Measurements from ENCODE around the gene KRT72.

KRT72 gene

DNA sequence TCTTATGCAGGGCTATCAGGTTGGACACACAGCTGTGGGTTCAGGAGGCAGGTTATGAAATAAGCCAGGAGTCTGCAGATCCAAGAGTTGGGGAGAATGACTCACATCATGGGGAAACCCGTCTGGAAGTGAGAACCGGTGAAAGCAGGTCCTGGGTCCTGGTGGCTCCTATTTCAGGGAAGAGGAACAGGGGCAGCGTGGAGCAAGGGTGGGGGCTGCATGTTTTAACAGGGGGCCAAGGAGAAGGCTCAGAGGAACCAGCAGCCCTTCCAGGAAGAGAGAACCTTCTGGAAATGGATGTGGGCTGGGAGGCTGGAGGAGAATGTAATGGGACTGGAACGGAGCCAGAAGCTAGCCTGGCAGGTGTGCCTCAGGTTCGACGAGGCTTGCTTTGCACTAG, 19.8 kb downstream of the KRT72 start:
- Mint-ChIP-seq H3K9me3 (no peaks in the 10 kb centered on the region), H3K27me3 (peaks cover 38% of the 10 kb centered on the region), H3K27ac (no peak overlapping the region), H3K4me1 (no peaks in the 10 kb centered on the region), H3K4me3 (no peak overlapping the region), H3K36me3 (no peaks in the 10 kb centered on the region)
- ATAC-seq: no peak

DNA sequence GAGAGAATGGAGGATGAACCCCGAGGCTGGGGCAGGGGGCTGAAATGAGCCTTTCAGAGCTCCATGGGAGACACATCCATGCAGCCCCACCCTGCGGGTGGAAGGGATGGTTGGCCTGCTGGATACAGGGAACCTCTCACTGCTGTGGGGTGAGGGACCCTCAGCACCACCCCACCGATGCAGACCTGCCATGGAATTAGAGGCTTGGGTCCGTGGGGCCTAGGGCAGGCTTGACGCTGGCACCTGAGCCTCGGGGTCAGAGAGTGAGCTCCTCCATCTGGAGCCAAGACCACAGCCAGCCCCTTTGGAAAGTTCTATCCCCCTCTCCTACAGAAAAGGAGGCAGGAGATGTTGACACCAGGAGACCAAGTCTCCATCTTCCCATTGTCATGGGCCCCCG, 20.2 kb downstream of the KRT72 start:
- H3K9me3 Mint-ChIP-seq: no peaks in the 10 kb centered on the region
- H3K36me3 Mint-ChIP-seq: no peaks in the 10 kb centered on the region
- H3K27me3 Mint-ChIP-seq: peaks cover 42% of the 10 kb centered on the region
- no peak overlapping the region for H3K27ac Mint-ChIP-seq
- no peaks in the 10 kb centered on the region for H3K4me1 Mint-ChIP-seq
- ATAC-seq: no peak
- H3K4me3 Mint-ChIP-seq: no peak overlapping the region

DNA sequence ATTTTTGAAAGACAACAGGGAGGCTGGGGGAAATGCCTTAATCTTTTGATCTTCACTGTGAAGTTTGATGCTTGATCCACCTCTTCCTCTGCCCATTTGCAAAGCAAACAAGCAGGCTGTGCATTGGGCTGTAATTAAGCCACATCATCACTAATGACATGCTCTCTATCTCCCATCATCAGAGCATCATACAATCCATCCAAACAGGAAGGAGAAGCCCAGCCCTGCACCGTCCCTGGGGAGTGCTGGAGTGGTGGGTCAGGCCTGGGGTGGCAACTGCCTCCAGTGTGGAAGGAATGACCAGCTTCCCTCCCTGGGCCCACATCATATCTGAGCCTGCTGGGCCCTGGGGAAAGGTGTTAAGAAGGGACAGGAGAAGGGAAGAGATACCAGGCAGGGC, 20.8 kb downstream of the KRT72 start:
- Mint-ChIP-seq H3K4me3 (no peak overlapping the region), H3K27me3 (peaks cover 44% of the 10 kb centered on the region), H3K9me3 (no peaks in the 10 kb centered on the region), H3K4me1 (no peaks in the 10 kb centered on the region), H3K27ac (no peak overlapping the region), H3K36me3 (no peaks in the 10 kb centered on the region)
- ATAC-seq: no peak

- ATAC-seq: no peak
Measured at GRCh38 chr12:52579468-52580465, 21.5 kb downstream of the KRT72 start.

DNA sequence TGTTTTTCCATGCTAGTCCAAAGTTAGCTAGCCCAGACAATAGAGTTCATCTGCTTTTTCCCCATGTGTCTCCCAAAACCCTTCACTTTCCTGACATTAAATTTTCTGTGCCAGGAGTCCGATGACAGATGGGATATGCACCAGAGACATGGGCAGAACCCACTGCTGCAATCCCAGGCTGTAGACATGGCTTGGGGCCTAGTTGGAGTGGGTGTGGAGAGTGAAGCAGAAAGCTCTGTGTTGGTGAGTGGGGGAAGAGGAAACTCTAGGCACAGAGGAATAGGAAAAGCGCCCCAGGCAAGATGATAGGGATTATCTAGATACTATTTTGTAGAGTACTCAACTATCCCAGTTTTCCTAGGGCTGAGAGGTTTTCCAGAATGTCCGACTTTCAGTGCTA, 22.8 kb downstream of the KRT72 start:
- Mint-ChIP-seq H3K36me3 (no peaks in the 10 kb centered on the region), H3K4me3 (no peak overlapping the region), H3K4me1 (no peaks in the 10 kb centered on the region), H3K9me3 (no peaks in the 10 kb centered on the region), H3K27ac (no peak overlapping the region), H3K27me3 (peaks cover 46% of the 10 kb centered on the region)
- ATAC-seq: no peak

More at GRCh38 chr12:52579468-52580465, 21.5 kb downstream of the KRT72 start:
- H3K9me3 Mint-ChIP-seq: no peaks in the 10 kb centered on the region
- no peaks in the 10 kb centered on the region for H3K4me1 Mint-ChIP-seq
- H3K27ac Mint-ChIP-seq: no peak overlapping the region
- H3K36me3 Mint-ChIP-seq: no peaks in the 10 kb centered on the region
- H3K27me3 Mint-ChIP-seq: peaks cover 44% of the 10 kb centered on the region
- no peak overlapping the region for H3K4me3 Mint-ChIP-seq

DNA sequence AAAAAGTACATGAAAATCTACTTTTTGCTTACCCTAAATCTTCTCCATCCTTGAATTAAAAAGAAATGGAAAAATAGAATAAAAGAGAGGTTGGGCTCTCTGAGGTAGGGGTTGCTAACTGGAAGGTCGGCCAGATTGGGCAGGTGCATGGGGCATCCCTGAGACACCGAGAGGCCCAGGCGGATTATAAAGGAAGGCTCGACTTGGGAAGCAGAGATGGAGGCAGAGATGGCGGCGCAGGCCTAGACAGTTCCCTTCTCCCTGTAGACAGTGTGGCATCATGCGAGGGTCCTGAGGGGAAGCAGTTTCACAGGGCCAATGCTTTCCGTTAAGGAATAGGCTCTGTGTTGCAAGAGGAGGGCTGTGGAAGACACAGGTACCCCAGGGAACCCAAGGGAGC, 23.9 kb downstream of the KRT72 start:
- ATAC-seq: no peak

GRCh38 chr12:52575948-52576347, 25.3 kb downstream of the KRT72 start:
- Mint-ChIP-seq H3K36me3 (no peaks in the 10 kb centered on the region), H3K27me3 (peaks cover 36% of the 10 kb centered on the region), H3K4me1 (no peaks in the 10 kb centered on the region), H3K4me3 (no peak overlapping the region), H3K27ac (no peak overlapping the region), H3K9me3 (no peaks in the 10 kb centered on the region)
- no peak for ATAC-seq

More for the DNA sequence above, 23.9 kb downstream of the KRT72 start:
- H3K9me3 Mint-ChIP-seq: no peaks in the 10 kb centered on the region
- H3K27me3 Mint-ChIP-seq: peaks cover 50% of the 10 kb centered on the region
- no peak overlapping the region for H3K27ac Mint-ChIP-seq
- H3K4me3 Mint-ChIP-seq: no peak overlapping the region
- H3K36me3 Mint-ChIP-seq: no peaks in the 10 kb centered on the region
- no peaks in the 10 kb centered on the region for H3K4me1 Mint-ChIP-seq

DNA sequence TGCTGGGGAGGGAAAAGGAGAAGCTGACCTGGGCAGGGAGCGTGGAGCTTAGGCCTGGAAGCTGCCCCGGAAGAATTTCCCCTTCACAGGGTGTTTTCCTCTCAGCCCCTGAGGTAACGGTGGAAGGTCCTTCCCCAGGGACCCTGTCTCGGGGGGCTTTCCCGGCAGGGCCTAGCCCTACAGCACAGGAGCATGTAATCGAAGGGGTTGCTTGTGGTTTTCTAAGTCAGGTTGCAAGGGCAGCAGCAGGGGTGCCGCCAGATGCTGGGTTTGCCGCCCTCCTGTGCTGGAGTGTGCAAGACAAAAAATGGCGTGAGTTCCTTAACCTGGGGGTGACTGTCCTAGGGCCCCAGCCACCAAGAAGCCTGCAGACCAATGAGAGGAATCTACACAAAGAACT, 26.0 kb downstream of the KRT72 start:
- H3K4me1 Mint-ChIP-seq: no peaks in the 10 kb centered on the region
- no peak for ATAC-seq
- no peaks in the 10 kb centered on the region for H3K9me3 Mint-ChIP-seq
- no peaks in the 10 kb centered on the region for H3K36me3 Mint-ChIP-seq
- peaks cover 33% of the 10 kb centered on the region for H3K27me3 Mint-ChIP-seq
- H3K4me3 Mint-ChIP-seq: no peak overlapping the region
- H3K27ac Mint-ChIP-seq: no peak overlapping the region

DNA sequence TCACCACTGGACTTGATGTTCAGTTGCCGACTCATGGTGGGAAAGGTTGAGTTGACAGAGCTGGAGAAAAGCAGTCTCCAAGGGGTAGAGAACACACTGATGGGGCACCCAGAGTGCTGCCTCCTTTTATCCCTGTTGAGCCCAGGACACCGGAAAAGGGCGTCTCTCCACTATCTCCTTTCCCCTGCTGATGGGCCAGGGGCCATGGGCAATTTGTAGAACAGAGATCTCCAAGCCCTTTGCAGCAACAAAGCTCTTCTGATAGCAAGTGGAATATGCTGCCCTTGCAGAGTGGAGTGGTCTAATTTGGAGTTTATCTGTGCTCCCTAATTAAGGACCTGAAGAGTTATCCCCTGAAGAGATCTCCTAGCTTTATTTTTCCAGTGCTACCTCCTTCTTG, 27.5 kb downstream of the KRT72 start, which contains the start of gene KRT74:
TSS of gene KRT74 (minus strand) at position 101 of the 400 bp plus-strand sequence. CDS start at position 35, 66 bp downstream.
- Mint-ChIP-seq H3K27ac (no peak within 1 kb of the TSS), H3K27me3 (peaks cover 31% of the 10 kb centered on the region)

DNA sequence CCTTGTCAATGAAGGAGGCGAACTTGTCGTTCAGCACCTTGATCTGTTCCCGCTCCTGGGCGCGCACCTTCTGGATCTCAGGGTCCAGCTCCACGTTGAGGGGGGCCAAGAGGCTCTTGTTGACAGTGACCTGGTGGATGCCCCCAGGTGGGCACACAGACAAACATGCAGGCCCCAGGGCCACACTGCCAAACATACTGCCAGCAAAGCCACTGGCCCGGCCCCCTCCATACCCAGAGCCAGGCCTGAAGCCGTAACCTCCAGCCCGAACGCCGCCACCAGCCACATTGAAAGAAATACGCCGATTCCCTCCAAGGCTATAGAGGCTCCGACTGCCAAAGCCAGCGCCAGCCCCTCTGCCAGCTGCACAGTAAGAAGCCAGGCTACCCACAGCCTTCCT, 28.0 kb downstream of the KRT72 start:
- no peak overlapping the region for H3K27ac Mint-ChIP-seq
- no peak overlapping the region for H3K4me3 Mint-ChIP-seq
- H3K9me3 Mint-ChIP-seq: no peaks in the 10 kb centered on the region
- H3K4me1 Mint-ChIP-seq: no peaks in the 10 kb centered on the region
- H3K36me3 Mint-ChIP-seq: no peaks in the 10 kb centered on the region
- peaks cover 33% of the 10 kb centered on the region for H3K27me3 Mint-ChIP-seq
- no peak for ATAC-seq

More for the DNA sequence above, 27.5 kb downstream of the KRT72 start, which contains the start of gene KRT74:
- Mint-ChIP-seq H3K4me1 (no peaks in the 10 kb centered on the region), H3K9me3 (no peaks in the 10 kb centered on the region), H3K36me3 (no peaks in the 10 kb centered on the region), H3K4me3 (no peak within 1 kb of the TSS)
- ATAC-seq: no peak

DNA sequence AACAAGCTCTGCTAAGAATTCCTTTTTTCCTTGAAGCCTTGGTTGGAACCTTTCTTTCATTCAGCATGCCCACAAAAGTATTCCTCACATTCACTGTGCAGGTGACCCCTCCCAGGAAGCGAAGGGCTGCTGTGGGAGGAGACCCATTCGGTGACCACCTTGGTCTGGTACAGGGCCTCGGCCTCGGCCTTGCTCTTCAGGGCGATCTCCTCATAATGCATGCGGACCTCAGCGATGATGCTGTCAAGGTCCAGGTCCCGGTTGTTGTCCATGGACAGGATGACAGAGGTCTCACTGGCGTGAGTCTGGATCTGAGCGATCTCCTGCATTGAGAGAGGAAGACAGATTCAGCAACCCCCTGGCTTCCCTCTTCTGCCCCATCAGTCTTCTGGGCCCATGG, 30.8 kb downstream of the KRT72 start:
- Mint-ChIP-seq H3K9me3 (no peaks in the 10 kb centered on the region), H3K4me3 (no peak overlapping the region), H3K36me3 (no peaks in the 10 kb centered on the region), H3K27ac (no peak overlapping the region), H3K4me1 (no peaks in the 10 kb centered on the region), H3K27me3 (peaks cover 36% of the 10 kb centered on the region)
- ATAC-seq: no peak

DNA sequence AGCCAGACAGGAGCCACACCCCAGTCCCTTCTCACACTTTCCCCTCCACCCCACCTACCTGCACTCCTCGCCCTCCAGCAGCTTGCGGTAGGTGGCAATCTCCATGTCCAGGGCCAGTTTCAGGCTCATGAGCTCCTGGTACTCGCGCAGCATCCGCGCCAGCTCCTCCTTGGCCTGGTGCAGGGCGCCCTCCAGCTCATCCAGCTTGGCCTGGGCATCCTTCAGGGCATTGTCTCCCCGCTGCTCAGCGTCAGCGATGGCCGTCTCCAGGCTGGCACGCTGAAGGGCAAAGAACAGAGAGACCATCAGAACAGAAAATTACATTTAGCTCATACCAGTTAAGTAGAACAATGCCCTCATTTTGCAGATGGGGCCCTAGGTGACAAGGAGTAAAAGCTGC, 33.2 kb downstream of the KRT72 start:
- Mint-ChIP-seq H3K4me3 (no peak overlapping the region), H3K9me3 (no peaks in the 10 kb centered on the region), H3K27me3 (peaks cover 36% of the 10 kb centered on the region), H3K4me1 (no peaks in the 10 kb centered on the region), H3K27ac (no peak overlapping the region), H3K36me3 (no peaks in the 10 kb centered on the region)
- ATAC-seq: no peak

GRCh38 chr12:52566847-52567291, 34.4 kb downstream of the KRT72 start:
- H3K27ac Mint-ChIP-seq: no peak overlapping the region
- no peak for ATAC-seq
- H3K9me3 Mint-ChIP-seq: no peaks in the 10 kb centered on the region
- no peaks in the 10 kb centered on the region for H3K36me3 Mint-ChIP-seq
- H3K4me3 Mint-ChIP-seq: no peak overlapping the region
- no peaks in the 10 kb centered on the region for H3K4me1 Mint-ChIP-seq
- H3K27me3 Mint-ChIP-seq: peaks cover 30% of the 10 kb centered on the region

DNA sequence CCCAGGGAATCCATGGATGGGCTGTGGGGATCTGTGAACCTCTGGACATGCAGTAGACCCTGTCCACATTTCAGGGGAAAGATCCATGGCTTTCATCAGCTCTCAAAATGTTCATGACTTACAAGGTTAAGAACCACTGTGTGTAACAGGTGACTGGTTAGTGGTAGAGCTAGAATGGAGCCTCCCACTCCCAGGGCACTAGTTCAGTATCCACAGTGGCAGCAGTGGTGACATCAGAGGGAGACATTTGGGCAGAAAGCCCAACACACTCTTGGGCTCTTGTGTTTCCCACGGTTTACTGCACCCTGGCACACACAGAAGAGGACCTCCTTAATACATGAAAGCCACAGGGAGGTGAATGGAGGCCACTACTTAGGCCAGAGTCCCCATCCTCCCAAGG, 36.7 kb downstream of the KRT72 start:
- no peak overlapping the region for H3K27ac Mint-ChIP-seq
- no peaks in the 10 kb centered on the region for H3K4me1 Mint-ChIP-seq
- H3K9me3 Mint-ChIP-seq: no peaks in the 10 kb centered on the region
- H3K27me3 Mint-ChIP-seq: peaks cover 29% of the 10 kb centered on the region
- H3K36me3 Mint-ChIP-seq: no peaks in the 10 kb centered on the region
- H3K4me3 Mint-ChIP-seq: no peak overlapping the region
- no peak for ATAC-seq

- Mint-ChIP-seq H3K4me3 (no peak overlapping the region), H3K27me3 (peaks cover 42% of the 10 kb centered on the region), H3K9me3 (no peaks in the 10 kb centered on the region), H3K4me1 (no peaks in the 10 kb centered on the region), H3K27ac (no peak overlapping the region), H3K36me3 (no peaks in the 10 kb centered on the region)
- ATAC-seq: no peak
Measured at GRCh38 chr12:52561880-52562449, 39.3 kb downstream of the KRT72 start.

- Mint-ChIP-seq H3K9me3 (no peaks in the 10 kb centered on the region), H3K36me3 (no peaks in the 10 kb centered on the region), H3K27ac (no peak overlapping the region), H3K4me3 (no peak overlapping the region), H3K27me3 (peaks cover 40% of the 10 kb centered on the region), H3K4me1 (no peaks in the 10 kb centered on the region)
- no peak for ATAC-seq
Measured at GRCh38 chr12:52559979-52560378, 41.3 kb downstream of the KRT72 start.
